Esophagus muscularis mucosa (tissue), 3 donors: ENCODE data around the gene NCKAP1.

Experiments
- POLR2A ChIP-seq: fragments of 450-650 bp; IDR thresholded peaks from one replicate; pipeline ENCODE4 v1.6.1; 2017; ENCODE audit warnings: antibody characterized with exemption, moderate library complexity, mild to moderate bottlenecking, low read depth
- TF ChIP-seq, protein P1 (sequence below), 3 experiments: fragments of 200-600 bp in 2 of 3; fragments of 450-650 bp in 1 of 3; sonication (generic) in 2 of 3; IDR thresholded peaks; one replicate each; pipeline ENCODE4 v1.5.1; 2017 to 2019; ENCODE audit warnings: antibody characterized with exemption in 3 of 3, mild to moderate bottlenecking in 2 of 3, moderate library complexity in 1 of 3

GRCh38 chr2:182911813-182912517, 126.3 kb downstream of the NCKAP1 start:
- TF ChIP-seq, protein P1, sequence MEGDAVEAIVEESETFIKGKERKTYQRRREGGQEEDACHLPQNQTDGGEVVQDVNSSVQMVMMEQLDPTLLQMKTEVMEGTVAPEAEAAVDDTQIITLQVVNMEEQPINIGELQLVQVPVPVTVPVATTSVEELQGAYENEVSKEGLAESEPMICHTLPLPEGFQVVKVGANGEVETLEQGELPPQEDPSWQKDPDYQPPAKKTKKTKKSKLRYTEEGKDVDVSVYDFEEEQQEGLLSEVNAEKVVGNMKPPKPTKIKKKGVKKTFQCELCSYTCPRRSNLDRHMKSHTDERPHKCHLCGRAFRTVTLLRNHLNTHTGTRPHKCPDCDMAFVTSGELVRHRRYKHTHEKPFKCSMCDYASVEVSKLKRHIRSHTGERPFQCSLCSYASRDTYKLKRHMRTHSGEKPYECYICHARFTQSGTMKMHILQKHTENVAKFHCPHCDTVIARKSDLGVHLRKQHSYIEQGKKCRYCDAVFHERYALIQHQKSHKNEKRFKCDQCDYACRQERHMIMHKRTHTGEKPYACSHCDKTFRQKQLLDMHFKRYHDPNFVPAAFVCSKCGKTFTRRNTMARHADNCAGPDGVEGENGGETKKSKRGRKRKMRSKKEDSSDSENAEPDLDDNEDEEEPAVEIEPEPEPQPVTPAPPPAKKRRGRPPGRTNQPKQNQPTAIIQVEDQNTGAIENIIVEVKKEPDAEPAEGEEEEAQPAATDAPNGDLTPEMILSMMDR (IDR thresholded peaks at IDR 0.05) = no peak
- TF ChIP-seq POLR2A = no peak
